Transverse colon (tissue), 4 donors: Measurements from ENCODE around the gene SPOUT1.

Source experiments
- CTCF ChIP-seq, 5 experiments: fragments of 200-600 bp in 3 of 5; fragments of 450-650 bp in 2 of 5; sonication (generic) in 3 of 5; IDR thresholded peaks; 1 replicate in 2 of 5; 2 replicates in 3 of 5; pipeline ENCODE4 v1.5.1; 2016 to 2017; ENCODE audit warnings: antibody characterized with exemption in 5 of 5, inconsistent platforms in 3 of 5, mild to moderate bottlenecking in 2 of 5, moderate library complexity in 1 of 5
- POLR2A ChIP-seq: fragments of 450-650 bp; IDR thresholded peaks from one replicate; pipeline ENCODE4 v1.6.1; 2016; ENCODE audit warnings: antibody characterized with exemption, mild to moderate bottlenecking, moderate library complexity
- POLR2AphosphoS5 ChIP-seq, 3 donors: sonication (generic); formaldehyde crosslinking; IDR thresholded peaks; one replicate each; pipeline ENCODE4 v1.6.1; 2016; ENCODE audit warnings: antibody characterized with exemption in 3 of 3

- TF ChIP-seq POLR2A (no peak), CTCF (IDR thresholded peaks at IDR 0.05) (no peak), POLR2AphosphoS5 (IDR thresholded peaks at IDR 0.05) (no peak)
These were observed 8.7 kb downstream of the SPOUT1 start for GRCh38 chr9:128820665-128821583.
